AG10803 (cell line): ENCODE results near the gene DNAJB8.

Experiments used
- DNase-seq: peaks from one replicate; pipeline ENCODE4 v3.0.0; 2010; ENCODE audit warnings: low read depth
- H3K4me3 ChIP-seq: 2 replicates; pipeline ENCODE4 v1.5.1; 2011; ENCODE audit warnings: mild to moderate bottlenecking, low read length, control low read depth
- CTCF ChIP-seq: conservative IDR thresholded peaks from 2 replicates; pipeline ENCODE4 v1.5.1; 2011; ENCODE audit warnings: mild to moderate bottlenecking, low read length, control low read depth, inconsistent platforms

DNAJB8 gene

DNA sequence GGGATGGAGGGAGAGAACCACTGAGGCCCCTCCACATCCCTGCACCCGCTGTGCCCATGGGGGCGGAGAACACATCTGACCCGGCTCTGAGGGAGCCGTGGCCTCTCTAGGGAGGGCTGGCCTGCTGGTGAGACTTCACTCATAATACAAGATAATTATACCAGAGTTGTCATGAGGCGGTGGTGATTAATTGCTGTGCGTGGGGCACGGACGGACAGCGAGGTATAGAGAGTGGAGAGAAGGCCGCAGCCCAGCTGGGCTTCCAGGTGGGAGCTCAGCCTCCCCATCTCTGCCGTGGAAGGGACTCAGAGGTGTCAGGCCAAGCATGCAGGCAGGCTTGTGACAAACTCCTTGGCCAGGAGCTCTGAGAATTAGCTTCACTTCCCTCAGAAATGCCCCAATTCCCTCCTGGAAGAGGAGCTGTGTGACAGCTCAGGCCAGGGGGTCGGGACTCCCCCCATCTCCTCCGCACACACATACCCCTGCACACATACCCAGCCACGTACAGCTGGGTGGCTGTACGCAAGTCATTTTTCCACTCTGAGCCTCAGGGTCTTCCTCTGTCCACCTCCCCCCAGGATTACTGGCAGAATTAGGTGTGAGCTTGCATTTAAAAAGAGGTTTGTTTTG lies 32.3 kb upstream of the DNAJB8 start:
- H3K4me3 ChIP-seq: no peak overlapping the region
- DNase-seq: no peak
- TF ChIP-seq CTCF: no peak

DNA sequence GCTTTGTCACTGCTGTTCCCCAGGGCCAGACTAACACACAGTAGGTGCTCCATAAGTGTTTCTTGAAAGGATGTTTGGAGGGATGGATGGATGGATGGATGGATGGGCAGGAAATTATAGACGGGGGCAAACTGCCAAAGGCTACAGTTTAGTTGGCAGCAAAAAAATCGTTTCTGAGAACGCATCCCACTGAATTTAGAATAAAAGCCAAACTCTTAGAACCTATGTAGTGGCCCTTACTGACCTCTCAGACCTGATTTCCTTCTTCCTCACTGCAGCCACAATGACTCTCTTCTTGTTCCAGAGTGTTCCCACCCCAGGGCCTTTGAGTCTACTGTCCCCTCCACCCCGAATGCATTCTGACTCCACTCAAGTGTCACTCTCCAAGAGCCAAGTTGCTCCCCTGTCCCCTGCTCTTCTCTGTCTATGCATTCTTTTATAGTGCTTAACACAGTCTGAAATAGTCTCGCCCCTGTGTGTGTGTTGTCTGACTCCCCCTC lies 31.5 kb upstream of the DNAJB8 start:
- DNase-seq: no peak
- TF ChIP-seq CTCF: no peak
- peak overlapping the region; percentile 56 for H3K4me3 ChIP-seq

DNA sequence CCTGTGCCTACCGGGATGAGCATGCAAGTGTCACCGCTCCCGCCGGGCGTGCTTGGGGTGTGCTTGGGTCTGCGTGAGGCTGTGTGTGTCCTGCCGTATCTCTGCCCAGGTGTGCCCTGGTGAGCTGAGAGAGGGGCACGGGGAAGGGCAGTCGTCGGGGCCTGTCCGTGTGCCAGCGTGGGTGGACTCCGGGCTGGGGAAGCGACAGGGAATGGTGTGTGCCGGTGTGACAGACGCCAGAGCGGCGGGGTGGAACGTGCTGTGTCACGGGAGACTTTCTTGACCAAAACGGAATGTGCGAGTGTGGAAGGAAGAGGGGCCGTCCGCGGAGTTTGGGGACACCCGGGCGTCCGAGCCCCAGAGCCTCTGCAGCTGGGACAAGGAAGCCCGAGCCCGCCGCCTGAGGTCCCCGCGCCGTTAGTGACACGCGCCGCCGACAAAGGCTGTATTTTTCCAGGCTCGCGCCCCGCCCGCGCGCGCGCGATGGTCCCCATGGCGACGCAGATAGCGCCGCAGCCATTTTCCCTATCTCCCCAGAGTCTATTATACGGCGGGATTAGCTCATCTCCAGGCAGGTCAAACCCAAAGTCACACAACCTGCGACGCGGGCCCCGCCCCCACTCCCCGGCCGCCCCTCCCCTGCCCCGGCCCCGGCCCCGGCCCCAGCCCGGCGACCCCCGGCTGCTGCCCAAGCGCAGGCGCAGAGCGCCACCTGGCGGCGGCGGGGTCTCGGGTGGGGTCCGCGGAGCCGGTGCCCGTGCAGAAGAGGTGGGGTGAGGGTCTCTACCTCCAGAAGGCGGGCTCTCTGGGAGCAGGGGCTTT lies 30.8 kb upstream of the DNAJB8 start:
- TF ChIP-seq CTCF: peak; percentile 54
- DNase-seq: no peak
- peak overlapping the region; percentile 56 for H3K4me3 ChIP-seq

- DNase-seq: peak; percentile 48
- no peak for TF ChIP-seq CTCF
- H3K4me3 ChIP-seq: peak overlapping the region; percentile 56
Measured at GRCh38 chr3:128496602-128497304, 30.1 kb upstream of the DNAJB8 start.

- no peak for TF ChIP-seq CTCF
- no peak for DNase-seq
- no peak overlapping the region for H3K4me3 ChIP-seq
Measured at GRCh38 chr3:128496019-128496601, 29.4 kb upstream of the DNAJB8 start.

- TF ChIP-seq CTCF: no peak
- H3K4me3 ChIP-seq: no peak overlapping the region
- DNase-seq: no peak
Measured at GRCh38 chr3:128495435-128495970, 28.8 kb upstream of the DNAJB8 start.
